ENCODE results near the gene CC2D1A.
"Not testable (repeated sequence)": the region's sequence is repeated elsewhere in the genome, so short reads cannot be mapped to it uniquely, and the experiment has no call there.

Gene CC2D1A

DNA sequence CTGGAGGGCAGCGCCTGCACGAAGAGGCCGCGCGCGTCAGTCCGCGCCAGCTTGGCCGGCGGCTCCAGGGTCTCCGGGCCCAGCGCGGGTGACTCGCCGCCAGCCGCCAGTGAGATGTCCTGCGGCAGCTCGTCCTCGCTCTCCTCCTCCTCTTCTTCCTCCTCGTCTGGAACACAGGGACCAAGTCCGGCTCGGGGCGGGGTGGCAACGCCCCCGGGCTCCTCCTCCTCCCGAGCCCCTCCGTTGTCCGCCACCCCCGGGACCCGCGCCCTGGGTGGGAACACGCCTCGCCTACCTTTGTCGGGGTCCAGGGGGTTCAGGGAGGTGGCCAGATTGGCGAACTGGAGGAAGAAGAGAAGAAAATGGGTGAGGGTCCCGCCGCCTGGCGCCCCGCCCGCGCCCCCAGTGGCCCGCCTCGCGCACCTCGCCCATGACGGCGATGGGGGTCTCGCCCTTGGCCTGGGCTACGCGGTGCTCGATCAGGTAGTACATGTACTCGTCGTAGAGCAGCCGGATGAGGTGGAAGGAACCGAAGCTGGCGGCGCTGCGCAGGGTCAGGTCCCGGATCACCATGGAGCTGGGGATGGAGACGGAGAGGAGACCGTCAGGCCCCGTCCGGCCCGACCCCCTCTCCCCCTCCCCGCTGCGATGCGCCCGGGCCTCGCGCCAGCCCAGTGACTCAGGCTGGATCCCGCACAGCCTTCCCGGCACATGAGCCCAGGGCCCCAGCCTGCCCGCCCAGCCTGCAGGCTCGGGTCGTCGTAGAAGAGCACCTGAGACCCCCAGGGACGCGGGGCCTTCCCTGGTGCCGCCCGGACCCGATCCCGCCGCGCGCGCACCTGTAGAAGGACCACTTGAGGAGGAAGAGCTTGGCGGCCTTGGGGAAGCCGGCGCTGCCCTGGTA is 57.0 kb downstream of the CC2D1A start:
- no peak for DNase-seq (ENCODE audit: low spot score)

DNA sequence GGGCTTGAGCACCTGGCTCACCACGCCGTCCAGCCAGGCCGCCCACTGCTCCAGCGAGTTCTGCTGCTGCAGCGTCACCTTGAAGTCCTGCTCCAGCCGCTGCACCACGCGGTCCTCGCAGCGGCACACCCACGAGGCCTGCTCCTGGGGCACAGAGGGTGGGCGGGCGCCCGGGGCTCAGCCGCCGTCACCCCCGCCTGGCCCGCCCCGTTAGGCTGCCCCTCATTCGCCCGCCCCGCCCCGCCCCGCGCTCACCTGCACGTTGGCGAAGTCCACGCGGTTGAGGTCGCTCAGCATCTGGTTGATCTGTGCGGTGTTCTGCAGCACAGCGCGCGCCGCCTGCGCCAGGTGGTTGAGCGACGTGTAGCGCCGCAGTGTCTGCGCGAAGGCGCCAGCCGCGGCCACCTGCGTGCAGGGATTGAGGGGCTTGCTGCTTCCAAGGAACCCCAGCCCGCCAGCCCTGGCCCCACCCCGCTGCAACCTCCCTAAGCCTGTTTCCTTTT is 57.7 kb downstream of the CC2D1A start:
- no peak for DNase-seq (ENCODE audit: low spot score)

DNA sequence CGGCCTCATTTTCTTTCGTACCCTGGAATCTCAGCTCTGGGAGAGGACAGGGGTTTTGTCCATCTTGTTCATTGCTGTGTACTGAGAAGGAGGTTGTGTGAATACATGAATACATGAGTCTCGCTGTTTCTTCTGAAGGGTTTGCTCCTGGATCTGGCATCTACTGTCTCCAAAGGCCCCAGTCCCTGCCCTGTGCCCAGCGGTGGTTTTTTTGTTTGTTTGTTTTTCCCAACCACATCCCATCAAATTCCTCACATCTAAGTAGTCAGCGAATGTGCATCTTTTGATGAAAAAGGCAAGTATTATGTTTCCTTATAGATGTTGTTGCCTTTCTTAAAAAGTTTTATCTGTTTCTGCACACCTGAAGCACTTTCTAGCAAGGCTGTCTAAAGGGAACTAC is 58.8 kb downstream of the CC2D1A start:
- DNase-seq (ENCODE audit: low spot score), result no peak

DNA sequence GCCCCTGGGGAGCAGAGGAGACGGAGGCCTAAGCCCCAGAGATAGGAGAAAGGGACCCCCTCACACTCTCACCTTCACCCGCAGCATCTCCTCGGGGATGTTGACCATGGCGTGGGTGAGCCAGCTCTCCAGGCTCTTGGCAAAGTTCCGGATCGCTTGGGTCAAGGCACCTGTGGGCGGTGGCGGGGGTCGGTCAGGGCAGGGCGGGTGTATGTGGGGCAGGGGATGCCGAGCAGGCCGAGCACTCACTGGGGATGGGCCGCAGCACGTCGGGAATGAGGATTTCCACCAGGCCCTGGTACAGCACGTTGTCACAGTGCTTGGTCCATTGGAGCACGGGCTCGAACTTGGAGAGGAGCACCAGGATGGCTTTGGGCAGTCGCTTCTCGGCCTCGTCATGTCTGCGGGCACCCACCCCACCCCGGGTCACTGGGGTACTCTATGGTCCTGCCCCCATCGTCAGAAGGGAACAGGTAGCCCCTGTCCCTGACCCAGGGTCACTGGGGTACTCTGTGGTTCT is 59.4 kb downstream of the CC2D1A start:
- DNase-seq (ENCODE audit: low spot score), result no peak

DNA sequence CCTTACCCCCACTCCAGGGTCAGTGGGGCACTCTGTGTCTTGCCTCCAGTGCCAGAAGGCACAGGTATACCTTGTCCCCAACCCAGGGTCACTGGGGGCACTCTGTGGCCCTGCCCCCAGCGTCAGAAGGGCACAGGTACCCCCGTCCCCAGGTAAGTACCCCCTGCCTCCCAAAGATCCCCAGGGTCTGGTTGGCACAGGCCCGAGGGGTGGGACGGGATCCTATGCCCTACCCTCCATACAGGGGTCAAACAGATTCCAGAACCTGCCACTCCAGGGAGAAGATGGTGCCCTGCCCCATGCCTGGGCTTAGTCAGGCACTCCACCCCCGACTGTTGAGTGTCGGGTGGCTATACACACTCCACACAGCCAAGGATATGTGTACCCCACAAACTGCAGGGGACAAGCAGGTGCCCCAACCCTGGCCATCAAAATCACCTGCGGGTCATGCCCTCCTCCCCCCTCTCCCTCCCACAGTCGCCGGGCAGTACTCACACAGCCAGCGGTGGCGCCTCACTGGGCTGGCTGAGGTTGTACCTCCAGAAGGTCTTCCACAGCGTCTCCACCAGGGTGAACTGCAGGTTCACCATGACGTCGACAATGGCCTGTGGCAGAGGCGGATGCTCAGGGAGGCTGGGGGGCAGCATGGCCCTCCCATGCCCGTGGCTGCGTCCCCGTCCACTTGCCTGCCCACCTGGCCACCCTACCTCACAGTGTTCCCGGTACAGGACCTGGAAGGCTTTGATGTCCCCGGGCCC is 60.1 kb downstream of the CC2D1A start:
- no peak for DNase-seq (ENCODE audit: low spot score)

DNA sequence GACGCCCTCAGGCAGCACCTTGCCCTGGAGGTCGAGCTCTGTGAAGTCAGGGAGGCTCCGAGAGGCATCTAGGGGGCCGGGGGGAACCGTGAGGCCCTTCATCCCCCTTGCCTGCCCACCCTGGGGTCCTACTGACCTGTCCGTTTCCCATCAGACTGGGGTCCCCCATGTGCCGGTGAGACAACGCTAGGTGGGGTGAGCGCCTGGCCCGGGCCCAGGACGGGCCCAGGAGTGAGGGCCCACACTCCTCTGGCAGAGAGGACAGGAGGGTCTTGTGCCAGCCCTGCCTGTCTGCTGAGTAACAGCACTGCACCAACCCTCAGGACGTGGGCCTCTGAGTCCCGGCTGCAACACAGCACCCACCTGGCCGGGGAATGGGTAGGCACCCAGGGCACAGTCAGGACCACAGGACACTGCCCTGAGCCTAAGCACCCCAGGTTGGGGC is 60.7 kb downstream of the CC2D1A start:
- no peak for DNase-seq (ENCODE audit: low spot score)

DNA sequence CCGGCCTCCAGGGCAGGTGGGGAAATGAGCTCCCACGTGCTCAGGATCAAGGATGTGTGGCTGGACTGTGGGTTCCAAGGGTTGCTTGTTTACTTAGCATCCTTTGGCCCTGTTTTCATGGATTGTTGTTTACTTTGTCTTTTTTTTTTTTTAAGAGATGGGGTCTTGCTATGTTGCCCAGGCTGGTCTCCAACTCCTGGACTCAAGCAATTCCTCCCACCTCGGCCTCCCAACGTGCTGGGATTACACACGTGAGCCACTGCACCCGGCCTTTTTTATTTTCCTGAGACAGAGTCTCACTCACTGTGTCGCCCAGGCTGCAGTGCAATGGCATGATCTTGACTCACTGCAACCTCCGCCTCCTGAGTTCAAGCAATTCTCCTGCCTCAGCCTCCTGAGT is 61.2 kb downstream of the CC2D1A start:
- DNase-seq (ENCODE audit: low spot score), result not testable (repeated sequence)

DNA sequence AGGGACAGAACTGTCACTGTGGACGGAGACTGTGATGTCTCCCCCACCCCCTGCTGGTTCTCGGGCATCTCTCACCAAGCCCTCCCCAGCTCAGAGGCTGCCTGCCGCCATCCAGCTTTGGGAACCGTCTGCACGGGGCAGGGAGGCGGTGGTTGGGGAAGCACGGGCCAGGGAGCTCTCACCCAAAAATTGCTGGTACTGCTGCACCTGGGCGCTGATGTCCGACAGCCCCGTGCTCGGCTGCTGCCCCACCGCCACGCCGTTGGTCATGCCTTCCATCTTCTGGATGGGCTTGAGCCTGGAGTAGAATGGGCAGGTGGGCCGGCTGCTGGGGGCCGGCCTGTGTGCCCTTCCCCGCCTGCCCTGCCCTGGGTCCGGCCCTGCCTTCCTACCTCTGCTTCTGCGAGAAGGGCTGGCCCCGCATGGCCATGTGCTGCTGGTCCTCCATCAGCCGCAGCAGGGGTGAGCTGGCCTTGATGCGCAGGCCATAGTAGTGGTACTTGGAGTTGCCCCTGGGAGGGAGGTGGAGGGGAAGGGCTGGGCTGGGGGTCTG is 62.5 kb downstream of the CC2D1A start:
- no peak for DNase-seq (ENCODE audit: low spot score)

DNA sequence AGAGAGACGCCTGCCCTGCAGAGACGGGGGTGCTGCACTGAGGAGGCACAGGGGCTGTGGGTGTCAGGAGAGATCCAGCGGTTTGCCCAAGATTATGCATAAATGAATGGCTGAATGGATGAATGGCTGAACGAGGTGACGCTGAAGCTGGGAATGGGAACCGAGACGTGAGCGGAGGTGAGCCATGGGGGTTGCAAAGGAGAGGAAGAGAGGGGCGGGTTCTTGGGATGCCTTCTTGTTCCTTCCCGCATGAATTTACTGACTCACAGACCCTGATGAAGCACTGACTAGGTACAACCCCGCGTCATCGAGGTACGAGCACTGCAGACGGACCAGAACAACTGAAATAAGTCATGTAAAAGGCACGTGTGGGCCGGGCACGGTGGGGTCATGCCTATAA is 63.0 kb downstream of the CC2D1A start:
- DNase-seq (ENCODE audit: low spot score), result no peak

DNA sequence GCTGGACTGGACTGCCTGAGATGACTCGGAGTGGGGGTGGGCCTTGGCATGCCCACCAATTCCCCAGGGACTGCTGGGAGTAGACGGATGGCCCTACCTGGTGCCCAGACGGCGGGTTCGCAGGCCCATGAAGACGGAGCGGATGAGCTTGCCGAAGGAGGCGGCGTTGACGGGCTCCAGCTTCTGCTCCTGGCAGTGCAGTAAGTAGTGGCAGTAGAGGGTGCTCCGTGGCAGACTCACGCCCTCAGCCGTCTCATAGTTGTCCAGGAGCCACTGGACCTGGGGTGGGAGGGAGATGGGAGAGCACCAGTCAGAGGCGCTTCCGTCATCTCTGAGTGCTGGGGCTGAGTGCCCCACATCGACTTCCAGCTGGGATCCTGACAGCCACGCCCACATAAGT is 63.9 kb downstream of the CC2D1A start:
- no peak for DNase-seq (ENCODE audit: low spot score)

DNA sequence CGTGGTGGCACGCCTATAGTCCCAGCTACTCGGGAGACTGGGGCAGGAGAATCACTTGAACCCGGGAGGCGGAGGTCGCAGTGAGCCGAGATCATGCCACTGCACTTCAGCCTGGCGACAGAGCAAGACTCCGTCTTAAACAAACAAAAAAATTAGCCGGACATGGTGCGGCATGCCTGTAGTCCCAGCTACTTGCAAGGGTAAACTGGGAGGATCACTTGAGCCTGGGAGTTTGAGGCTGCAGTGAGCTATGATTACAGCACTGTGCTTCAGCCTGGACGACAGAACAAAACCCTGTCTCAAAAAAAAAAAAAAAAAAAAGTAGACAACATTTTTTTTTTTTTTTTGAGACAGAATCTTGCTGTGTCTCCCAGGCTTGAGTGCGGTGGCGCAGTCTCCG is 65.9 kb downstream of the CC2D1A start:
- not testable (repeated sequence) for DNase-seq (ENCODE audit: low spot score)

DNA sequence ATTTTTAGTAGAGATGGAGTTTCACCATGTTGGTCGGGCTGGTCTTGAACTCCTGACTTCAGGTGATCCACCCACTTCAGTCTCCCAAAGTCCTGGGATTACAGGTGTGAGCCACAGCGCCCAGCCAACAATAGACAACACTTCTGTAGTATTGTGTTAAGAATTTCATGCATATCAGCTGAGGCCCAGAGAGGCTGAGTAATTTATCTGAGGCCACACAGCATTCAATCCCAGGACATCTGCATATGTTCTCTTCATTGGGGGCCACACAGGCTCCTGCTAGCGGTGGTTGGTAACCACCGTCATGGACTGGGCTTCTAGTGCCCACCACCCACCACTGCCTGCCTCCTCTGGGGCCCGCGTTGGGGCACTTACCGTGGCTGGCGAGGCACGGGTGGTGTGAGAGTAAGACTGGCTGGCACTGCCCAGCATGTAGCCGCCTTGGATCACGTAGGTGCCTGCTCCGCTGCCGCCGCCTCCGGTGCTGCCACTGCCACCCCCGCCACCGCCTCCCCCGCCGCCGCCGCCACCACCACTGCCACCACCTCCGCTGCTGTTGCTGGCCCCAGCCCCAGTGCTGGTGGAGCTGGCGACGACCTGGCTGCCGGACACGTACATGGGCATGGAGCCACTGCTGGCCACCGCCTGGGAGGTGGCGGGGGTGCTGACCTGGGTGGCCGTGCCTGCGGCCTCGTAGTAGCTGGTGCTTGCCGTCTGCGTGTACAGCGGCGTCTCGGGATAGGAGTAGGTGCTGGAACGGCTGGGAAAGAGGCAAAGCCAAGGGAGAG is 66.6 kb downstream of the CC2D1A start:
- DNase-seq (ENCODE audit: low spot score), result no peak

DNA sequence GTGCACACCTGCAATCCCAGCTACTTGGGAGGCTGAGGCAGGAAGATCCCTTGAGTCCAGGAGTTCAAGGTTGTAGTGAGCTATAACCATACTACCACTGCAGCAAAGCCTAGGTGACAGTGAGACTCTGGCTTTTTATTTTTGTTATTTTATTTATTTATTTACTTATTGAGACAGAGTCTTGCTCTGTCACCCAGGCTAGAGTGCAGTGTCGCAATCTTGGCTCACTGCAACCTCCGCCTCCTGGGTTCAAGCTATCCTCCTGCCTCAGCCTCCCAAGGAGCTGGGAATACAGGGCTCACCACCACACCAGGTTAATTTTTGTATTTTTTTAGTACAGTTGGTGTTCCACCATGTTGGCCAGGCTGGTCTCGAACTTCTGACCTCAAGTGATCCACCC is 67.5 kb downstream of the CC2D1A start:
- not testable (repeated sequence) for DNase-seq (ENCODE audit: low spot score)

DNA sequence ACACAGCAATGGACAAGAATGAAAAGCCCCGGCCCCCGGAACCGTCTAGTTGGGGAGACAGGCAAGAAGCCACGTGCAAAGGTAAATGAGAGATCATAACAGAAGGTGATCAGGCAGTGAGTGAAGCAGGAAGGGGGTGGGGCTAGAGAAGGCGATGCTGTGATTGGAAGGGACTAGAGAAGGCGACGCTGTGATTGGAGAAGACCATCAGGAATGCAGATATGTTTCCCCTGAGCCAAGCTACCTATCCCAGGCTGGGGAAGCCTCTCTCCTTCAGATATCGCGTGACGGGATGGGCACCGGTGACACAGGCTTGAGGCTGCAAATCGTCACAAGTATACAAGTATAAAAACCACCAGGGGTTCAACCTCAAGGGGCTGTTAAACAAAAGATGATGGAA is 68.1 kb downstream of the CC2D1A start:
- DNase-seq (ENCODE audit: low spot score), result no peak

DNA sequence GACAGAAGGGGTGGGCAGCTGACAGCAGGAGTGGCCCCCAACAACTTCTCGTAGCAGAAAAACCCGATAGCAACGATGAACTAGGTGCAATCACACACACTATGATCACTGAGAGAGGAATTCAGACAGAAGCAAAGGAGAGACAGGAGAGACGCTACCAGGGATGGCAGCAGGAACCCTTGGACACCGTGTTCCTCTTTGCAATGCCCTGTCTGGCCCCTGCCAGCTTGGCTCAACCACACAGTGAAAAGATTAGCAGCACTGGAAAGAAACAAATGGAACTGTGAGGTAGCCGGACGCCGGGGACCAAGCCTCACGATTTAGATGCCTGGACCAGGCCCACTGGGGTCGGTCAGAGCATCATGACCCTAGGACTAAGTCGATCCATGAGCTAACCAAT is 69.9 kb downstream of the CC2D1A start:
- DNase-seq (ENCODE audit: low spot score), result no peak

DNA sequence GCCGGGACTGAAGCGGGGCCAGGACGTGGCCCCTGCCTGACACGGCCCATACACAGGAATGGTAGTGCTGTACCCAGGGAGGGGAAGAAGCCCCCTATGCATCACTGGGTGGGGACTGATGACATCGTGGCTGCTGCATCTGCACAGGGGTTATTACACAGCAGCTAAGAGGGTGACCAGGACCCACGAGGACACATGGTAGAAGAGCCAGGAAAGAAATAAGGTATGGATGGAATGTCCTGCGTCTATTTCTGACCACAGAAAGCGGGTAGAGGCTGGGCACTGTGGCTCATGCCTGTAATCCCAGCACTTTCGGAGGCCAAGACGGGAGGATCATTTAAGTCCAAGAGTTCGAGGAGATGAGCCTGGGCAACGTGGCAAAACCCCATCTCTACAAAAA is 70.4 kb downstream of the CC2D1A start:
- DNase-seq (ENCODE audit: low spot score), result no peak

DNA sequence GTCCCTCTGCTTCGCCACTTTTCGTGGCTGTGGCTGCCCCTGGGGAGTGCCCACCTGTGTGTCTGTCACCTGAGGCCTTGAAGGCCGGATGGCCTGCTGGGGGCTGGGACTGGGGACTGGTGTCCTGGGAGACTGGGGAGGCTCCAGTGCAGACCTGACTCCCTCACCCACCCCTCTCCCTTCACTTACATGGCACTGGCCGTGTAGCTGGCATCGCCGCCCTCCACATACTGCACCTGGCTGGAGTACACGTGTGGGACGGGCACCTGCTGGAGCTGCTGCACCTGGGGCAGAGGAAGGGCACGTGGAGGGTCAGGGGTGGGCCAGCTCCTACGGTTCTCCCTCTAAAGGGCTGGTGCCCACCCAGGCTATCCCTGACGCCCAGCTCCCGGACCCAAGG is 71.8 kb downstream of the CC2D1A start:
- no peak for DNase-seq (ENCODE audit: low spot score)

DNA sequence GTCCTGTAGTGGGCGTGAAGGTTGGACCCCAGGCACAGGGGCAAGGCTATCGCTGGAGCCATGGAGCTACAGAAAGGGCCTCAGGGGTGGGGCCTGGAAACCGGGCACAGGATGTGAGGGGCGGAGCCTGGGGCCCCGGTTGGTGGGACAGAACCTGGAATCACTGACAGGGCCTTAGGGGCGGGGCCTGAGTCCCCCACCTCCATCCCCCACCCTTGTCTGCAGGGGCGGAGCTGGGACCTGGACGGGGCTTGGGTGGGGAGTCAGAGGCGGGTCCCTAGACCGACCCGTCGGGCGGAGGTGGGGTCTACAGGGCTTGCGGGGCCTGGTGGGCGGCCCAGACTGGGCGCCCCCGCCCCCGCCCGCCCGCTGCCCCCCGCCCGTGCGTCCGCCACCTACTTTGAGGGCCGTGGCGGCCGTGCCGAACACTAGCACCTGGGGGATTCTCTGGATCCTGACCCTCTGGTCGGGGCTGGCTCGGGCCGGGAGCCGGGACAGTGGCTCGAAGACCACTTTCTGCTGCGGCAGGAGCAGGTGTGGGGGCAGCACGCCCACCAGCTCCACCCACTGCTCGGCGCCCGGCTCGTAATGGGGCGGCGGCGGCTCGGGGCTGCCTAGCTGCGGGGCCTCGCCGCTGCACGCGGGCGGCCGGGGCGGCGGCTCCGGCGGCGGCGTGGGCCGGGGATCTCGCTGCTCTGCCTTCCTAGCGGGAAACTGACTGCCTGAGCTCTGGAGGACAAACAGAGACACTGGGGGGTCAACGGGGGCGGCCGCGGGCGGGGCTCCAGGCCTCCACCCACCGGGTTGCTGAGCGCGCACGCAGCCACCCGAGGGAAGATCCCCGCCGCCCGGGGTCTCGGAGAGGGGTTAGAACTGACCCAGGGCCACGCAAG is 72.6 kb downstream of the CC2D1A start:
- DNase-seq (ENCODE audit: low spot score), result peak; percentile 58

DNA sequence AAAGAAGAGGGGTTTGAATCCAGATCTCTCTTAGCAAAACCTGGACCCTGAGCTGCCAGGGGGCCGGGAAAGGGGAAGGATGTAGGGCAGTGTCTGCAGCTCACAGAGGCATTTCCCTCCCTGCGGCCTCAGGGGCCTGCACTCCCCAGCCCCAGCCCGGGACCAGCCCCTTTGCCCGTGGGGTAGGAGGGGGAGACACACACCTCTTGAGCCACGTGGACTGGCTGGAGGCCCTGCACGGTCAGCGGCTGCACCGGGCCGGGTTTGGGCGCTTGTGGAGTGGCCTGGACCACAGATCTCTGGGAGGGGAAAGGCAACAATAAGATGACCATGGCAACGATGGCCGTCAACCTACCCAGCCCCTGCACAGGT is 73.2 kb downstream of the CC2D1A start:
- DNase-seq (ENCODE audit: low spot score), result no peak

DNA sequence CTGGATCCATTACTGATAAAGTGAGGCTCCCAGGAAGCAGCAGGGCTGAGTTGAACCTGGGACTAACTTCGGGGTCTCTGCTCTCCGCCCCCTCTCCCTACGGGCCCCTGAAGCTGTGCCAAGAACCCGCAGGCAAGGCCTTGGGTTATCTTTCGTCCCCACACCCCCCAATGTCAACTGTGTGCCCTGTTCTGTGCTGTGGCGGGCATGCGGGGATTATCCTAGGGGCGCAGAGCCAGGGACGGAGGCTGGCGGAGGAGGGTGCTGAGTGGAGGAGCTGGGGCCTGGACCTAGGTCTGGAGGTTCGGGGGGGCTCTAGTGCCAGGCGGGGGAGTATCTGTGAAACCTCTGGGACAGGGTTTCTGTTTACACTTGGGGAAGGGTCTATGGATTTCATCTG is 73.7 kb downstream of the CC2D1A start:
- DNase-seq (ENCODE audit: low spot score), result no peak

DNA sequence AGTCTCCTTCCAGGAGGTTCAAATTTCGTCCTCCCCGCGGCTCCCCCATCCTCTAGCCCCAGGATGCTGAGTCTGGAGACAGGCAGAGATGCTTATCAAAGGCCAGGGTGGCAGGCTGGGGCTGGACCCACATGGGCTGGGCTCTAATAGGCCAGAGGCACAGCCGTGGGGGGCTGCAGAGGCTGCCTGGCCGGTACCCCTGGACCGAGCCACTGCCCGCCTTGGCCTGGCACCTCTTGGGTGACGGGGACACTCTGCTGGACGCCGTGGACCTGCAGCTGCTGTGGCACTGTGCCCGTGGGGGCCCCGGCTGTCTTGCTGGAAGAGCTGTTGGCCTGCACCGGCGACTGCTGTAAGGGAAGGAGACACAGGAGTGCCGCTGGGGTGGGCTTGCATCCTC is 74.3 kb downstream of the CC2D1A start:
- no peak for DNase-seq (ENCODE audit: low spot score)

Measured in AG08395 (cell line).